Activated CD4-positive, alpha-beta T cell treated with anti-CD3 and anti-CD28 coated beads, Interleukin-2, amount 50 U/mL, for 4 hours (primary cell): Measurements from ENCODE around the gene ISCA1.
A peak's percentile ranks its signal among the peaks of the same experiment; 100 is the strongest.
"Not testable (repeated sequence)": the region's sequence is repeated elsewhere in the genome, so short reads cannot be mapped to it uniquely, and the experiment has no call there.

ENCODE experiments used
- DNase-seq, 2 experiments: peaks; one replicate each; pipeline ENCODE4 v3.0.0-alpha.2; 2020

The ISCA1 gene

DNA sequence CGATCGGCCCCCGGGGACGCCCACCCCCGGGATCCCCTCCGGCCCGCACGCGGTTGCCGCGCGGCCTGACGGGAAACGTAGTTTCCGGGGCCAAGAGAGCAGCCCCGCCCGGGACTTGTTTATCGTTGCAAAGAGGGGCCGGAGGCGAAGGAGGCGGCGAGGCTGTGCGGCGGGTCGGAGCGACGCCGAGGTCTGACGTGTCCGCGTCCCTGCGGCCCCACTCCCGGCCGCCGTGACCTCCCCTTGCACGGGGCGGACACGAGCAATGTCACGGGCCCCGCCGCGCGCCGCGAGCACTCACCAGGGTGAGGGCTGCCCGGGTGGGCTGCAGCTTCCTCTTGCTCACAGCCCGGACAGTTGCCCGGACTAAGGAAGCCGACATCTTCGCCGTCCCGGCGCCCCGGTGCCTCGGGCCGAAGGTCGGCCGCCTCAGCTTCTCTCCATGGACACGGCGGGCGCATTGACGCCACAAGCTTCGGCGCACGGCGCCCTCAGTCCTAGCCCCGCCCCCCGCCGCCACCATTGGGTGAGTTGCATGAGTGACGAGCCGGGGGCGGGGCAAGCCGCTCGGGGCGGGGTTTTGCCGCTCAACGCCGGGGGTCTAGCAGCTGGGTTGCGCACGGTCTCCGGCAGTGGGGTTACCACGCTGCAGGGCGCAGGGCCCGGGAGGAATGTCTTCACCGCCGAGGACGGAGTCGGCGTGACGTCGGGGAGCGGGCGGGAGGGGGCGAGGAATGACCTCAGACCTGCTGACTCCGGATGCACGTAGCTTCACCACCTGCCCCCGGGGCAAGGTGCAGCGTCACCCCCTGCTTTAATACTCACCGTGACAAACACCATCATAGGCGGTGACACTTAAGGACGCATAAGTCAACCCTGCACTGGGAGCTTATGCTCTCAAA is at the start of gene ISCA1:
Gene ISCA1 (minus strand): TSS at position 462 of the 902 bp plus-strand sequence. CDS start 80 bp downstream, at position 382.
- DNase-seq = peak; percentile 97 to 99

DNA sequence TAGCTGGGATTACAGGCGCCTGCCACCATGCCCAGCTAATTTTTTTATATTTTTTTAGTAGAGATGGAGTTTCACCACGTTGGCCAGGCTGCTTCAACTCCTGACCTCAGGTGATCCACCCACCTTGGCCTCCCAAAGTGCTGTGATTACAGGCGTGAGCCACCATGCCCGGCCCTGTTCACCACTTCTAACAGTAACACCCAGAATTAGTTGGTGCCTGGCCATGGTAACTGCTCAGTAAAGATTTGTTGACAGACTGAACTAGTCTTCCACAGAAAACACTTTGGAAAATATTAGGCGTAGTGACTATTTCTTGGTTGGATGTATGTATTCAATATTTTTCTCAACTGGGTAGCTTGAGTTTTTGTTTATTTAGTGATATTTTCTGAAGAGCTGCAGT is 47.8 kb upstream of the ISCA1 start:
- DNase-seq = no peak

DNA sequence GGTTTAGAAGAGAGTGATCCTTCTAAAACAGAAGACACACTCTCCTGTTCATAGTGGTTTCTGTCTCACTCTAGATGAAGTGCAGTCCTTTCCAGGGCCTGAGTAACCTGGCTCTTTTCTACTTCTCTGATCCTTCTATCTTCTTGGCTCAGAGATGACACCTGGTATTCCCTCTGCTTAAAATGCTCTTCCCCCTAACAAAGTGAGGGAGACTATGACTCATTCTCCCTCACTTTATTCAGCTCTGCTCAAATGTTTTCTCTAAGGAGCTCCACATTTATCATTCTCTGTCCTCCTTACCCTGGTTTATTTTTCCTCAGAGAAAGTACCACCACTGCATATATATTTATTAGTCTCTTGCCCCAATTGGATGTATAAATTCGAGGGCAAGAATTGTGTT is 47.3 kb upstream of the ISCA1 start:
- DNase-seq = no peak

DNA sequence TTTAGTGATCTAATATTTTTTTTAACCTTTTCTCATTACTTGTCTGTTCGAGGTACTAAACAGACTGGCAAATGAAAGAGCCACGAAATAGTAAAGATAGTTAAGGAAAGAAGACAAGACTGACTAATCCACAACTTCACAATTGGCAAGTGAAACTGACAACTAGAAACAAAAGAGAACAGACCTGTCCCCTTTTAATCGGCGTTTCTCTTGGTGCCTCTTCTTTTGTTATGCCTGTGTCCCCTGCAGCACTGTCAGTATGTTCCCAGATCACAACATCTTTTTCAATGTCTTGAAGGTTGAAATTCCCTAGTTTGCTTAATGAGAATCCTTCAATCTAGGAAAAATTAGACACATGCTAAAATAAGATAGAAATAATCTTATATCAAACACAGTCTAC is 45.8 kb upstream of the ISCA1 start:
- DNase-seq = no peak

DNA sequence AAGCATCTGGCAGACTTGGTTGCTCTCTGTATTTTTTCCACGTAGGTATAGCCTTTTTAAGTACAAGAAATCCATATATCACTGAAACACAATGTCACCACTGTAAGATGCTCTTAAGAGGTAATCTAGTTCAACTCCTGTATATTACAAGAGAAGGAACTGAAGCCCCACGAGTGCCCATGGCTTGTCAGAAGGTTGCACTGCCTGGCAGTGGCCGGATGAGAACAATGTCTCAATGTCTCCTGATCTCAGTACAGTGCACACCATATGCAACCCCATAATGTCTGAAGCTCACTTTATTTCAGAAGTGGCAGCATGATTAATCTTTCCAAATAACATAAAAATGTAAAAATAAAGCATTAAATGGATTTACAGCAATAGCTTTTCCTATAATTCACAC is 44.2 kb upstream of the ISCA1 start:
- no peak for DNase-seq

DNA sequence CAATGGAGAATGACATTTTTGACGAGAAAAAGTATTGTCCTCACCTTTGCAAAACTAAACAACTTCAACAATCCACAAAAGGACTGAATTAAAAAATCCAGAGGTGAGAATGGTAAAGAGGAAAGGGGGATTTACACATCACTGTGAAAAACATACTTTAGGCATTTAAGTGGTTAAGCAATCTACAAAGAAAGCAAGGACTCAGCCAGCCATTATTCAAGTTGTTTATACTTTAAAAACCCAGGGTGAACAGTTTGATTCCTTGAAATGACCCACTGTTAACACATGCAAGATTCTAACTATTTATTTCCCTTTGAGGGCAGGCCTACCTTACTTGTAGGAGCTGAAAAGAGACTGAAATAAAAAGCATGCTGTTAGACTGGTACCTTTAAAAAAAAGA is 42.6 kb upstream of the ISCA1 start:
- DNase-seq = no peak

DNA sequence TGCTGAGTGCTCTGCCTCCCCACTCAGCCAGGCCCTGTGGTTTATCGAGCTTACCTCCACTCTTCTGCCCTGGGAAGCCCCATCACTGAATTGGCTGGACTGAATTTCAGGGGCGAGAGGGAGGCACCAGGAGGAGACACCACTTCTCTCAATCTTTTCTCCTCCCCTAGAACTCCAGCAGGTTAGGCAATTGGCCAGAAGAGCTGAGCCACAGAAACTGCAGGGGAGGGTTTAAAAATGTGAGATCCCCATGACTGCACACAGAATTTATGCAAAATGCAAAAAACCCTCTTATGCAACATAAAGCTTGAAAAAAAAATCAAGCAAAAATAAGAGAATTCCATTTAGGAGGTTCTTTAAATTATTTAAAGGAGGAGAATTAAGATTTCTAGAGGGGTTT is 42.0 kb upstream of the ISCA1 start:
- no peak for DNase-seq

DNA sequence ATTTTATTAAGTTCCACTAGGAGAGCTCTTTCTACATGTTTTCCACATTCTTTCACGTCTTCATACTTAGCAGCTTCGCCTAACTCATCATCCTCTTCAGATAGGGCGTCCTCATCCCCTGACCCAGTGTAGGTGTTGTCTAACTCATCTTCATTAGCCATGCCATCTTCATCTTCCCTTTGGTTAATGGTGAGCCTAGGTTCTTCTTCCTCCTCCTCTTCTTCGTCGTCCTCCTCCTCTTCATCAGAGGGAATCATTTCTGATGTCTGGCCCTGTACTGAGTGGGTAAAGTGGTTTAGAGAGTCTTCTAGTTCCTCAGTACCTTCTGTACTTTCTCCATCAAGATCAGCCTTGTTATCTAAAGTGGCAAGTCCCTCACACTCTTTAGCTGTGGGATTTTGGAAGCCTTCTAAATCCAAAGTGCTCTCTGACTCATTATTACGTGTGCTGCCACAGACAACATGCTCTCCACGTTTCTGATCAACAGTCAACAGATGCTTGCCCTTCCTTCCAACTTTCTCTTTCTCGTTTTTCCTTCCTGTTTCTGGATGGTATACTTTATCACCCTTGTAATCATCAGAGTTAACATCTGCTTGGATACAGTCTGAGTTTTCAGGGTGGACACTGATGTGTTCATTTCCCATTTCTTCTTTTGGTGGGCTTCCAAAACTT is 40.8 kb upstream of the ISCA1 start:
- no peak for DNase-seq

DNA sequence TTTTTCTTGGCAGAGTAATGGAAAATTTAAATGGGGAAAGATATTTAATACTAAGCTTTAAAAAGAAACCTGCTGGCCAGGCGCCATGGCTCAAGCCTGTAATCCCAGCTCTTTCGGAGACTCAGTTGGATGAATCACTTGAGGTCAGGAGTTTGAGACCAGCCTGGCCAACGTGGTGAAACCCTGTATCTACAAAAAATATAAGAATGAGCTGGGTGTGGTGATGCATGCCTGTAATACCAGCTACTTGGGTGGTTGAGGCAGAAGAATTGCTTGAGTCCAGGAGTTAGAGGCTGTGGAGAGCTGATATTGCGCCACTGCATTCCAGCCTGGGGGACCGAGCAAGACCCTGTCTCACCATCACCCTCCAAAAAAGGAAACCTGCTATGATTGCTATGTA is 39.0 kb upstream of the ISCA1 start:
- DNase-seq = no peak

DNA sequence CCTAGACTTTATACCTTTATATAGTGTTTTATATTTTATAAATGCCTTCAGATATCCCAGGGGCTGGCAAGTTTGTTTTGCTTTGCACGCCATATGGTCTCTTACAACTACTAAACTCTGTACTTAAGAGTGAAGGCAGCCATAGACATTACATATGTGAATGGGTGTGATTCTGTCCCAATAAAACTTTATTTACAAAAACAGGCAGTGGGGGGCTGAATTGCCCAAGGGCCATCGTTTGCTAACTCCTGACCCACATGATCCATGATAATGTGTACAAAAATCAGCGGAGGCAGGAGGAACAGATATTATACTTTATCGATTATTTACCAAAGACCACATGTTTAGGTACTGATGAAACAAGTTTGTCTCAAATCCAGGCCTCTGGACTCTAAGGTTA is 35.8 kb upstream of the ISCA1 start:
- DNase-seq = no peak

DNA sequence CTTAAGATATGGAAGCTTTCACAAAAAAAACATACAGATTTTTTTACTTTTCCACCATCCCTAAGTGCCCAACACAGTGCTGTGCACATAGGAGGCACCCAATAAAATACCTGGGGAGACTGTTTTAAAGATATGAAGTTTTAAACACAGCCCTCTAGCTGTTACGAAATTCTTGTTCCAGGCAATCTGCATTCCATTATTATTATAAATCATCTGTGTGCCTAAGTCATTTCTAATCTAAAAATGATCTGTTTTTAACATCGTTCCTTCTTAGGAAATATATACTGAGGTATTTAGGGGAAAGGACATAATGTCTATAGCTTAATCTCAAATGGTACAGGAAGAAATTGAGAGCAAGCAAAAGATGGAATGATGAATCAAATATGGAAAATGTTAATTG is 32.7 kb upstream of the ISCA1 start:
- DNase-seq = no peak

DNA sequence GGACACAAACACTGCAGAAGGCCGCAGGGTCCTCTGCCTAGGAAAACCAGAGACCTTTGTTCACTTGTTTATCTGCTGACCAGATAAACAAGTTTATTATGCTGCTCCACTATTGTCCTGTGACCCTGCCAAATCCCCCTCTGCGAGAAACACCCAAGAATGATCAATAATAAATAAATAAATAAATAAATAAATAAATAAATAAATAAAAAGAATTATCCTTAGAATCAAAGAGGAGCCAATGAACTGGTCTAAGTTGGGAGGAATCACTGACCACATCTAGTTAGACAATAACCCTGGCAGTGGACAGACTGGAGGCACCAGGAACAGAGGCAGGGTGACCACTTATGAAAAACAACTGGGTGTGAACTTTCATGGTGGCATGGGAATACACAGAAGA is 30.6 kb upstream of the ISCA1 start:
- not testable (repeated sequence) for DNase-seq

DNA sequence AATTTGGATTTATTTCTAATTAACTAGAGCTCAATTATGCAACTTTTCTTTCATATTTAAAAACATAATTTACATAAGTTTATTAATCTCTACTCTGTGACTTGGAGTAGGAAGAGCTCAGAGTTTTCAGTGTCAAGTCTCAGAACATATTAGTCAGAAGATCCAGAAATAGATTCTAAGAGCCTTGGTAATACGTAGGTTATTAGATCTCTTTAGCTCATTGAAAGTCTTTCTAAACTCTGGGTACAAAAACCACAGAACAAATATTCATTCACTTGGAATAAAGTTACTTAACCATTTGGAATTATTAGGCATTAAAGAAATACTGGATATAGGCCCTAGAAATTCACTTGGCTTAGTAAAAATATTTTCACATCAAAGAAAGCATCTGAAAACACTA is 26.3 kb upstream of the ISCA1 start:
- no peak for DNase-seq

DNA sequence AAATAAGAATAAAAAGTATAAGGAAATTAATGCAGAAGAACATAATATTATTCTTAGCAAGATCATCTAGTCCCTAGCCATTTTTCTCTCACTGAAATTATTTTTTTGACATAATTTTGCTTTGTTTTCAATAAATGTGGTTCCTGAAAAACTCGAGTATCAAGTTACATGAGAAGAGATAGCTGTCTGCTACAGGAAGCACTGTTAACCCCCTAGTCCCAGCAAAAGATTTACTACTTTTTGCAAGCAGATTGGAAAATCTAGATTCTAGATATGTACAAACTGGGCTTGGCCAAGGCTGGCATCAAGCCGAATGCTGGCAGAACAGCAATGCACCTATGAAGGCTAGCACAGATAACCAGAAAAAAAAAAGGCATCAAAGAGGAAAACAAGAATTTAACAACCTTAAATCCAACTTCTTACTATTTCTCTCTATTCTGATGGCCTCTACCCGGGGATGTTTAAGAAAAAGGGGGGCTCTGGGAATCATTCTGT is 21.9 kb upstream of the ISCA1 start:
- no peak for DNase-seq

DNA sequence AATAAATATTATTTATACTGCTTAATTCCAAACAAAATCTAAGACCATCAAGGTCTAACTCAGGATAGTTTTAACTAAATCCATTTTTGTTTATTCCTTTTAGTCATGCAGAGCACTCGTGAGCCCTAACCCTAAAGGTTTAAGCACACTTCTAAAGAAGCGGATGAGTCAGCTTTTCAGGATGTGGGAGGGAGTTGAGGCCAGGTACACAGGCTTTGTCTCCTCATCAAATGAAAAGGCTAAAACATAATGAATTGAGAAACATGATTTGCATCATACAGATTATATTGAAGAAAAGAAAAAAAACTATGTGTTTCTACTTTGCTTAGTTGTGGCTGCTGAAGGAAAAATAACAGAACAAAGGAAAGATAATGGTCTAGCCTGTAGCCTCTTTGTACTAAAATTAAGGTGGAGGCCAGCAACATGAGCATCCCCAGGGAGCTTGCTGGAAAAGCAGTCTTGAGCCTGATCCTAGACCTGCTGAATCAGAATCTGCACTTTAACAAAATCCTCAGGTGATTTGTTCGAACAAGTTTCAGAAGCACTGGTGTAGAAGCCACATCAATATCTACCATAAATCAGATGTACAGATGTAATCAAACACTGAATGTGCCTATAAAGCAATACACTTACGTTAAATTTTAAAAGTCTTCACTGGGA is 21.1 kb upstream of the ISCA1 start:
- DNase-seq = peak; percentile 46 to 51

DNA sequence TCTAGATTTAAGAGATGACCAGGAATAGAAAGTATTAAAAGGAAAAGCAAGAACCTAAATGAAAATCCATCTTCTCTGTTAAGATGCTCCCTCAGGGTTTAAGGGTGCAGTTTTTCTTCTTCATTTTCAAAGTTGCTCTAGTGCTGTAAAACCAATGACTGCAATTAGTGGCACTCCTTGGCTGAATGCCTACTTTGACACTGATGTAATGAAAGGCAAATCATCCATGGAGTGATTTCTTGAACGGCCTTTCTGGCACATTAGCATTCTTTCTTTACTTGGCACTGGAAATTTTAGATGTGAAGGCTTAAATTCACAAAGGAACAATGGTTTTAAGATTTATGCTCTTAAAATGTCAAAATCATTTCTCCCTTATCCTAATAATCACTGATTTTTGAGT is 19.3 kb upstream of the ISCA1 start:
- DNase-seq = no peak

DNA sequence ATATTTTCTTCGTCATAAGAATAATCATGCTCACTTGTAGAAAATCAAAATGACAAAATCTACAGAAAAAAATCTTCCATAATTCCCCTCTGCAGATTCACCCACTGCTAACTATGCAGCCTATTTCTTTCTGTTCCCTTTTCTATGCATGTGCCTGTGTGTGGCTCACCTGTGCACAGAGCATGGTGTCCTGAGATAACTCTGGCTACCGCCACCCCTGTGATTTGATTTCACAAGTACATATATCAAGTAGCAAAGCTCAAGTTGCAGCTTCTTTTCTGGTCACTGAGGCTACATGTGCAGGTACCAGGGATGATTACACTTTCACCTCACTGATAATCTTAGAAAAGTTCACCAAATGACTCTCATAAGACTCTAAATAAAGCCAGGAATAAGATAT is 18.4 kb upstream of the ISCA1 start:
- DNase-seq = no peak

DNA sequence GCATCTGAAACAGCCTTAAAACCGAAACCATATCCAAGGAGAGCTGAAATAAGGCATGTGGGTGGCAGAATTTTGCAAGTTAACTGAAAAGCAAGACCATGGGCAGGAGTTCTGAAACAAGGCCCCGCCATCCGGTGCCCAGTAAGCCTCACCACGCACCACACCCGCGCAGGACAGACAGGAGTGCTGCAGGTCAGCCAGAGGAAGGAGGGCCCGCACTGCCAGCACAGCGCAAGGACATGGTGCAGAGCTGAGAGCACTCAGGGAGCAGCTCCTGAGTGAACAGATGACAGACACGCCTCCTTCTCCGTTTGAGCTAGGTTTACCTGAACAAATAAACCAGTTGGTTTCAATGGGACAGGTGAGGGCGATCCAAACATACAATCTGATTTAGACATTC is 16.5 kb upstream of the ISCA1 start:
- no peak for DNase-seq

DNA sequence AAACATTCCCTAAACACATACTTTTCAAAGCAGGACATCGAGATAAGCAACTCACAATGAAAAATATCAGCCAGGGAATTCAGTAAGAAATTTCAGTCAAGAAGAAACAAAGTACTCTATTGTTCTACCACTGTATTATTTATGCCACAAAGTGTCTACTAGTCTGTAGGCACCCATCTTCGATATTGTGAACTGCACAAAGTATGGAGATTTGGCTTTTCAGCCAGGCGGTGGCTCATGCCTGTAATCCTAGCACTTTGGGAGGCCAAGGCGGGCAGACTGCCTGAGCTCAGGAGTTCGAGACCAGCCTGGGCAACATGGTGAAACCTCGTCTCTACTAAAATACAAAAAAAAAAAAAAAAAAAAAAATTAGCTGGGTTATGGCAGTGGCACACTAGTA is 8.0 kb upstream of the ISCA1 start:
- DNase-seq = not testable (repeated sequence)

DNA sequence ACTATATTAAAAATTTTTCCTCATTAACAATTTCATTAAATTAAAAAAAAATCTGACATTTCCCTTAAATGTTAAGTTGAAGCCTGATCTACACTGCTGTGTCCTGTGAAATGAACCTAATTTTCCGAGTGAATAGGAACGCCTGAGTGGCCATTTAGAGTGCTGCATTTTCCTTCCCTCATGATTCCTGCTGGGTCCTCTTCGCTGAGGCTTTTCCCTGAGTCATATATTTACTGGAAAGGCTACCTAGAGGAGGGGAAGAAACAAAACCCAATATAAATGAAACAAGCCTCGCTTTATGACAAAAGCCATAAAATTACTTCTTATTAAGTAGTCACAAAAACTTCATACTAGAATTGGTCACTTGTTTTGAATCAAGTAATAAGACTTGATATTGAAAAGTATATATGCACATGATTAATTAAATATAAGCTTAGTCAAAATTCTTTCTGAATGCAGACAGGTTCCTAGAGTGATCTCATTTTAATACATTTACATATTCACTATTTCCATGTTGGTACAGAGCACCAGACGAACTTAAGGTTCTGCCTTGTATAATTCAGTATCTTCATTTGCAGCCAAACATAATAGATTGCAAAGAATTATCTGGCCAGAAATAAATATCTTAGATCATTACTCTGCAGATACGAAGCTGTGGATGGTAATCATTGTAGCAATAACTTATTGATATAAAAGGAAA is 6.3 kb upstream of the ISCA1 start:
- no peak for DNase-seq

DNA sequence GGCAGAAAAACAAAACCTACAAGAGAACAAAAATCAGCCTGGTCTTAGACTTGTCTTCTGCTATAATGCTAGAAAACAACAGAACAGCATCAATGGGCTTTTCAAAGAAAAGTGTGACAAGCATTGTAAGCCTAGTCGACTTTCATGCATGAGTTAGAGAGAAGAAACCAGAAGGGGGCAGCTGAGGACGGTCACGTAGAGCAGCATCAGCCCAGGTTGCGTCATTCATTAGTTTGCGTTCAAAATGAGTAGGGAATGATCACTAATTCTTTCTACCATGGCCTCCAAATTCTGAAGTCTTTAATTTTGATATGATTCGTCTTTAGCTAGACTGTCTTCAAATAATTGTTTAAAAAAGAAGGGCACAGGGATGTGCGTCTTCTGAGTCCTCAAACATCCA is 4.7 kb upstream of the ISCA1 start:
- no peak for DNase-seq

DNA sequence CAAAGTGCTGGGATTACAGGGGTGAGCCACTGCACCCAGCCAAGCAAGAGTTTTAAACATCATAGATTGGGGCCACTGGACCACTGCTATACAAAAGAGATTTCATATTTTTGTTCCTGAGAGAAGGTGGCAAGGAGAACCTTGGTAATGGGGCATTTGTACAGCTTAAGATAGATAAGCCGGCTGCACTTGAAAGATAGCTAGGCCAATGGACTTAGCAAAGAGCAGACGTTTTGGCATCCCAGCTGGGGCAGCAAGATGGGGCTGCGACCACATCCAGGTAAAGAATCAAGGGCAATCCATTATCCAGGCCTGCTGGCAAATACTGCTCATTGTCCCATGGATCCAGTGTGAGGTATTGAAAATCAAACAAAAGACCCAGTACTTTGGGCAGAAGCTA is 3.9 kb upstream of the ISCA1 start:
- no peak for DNase-seq

DNA sequence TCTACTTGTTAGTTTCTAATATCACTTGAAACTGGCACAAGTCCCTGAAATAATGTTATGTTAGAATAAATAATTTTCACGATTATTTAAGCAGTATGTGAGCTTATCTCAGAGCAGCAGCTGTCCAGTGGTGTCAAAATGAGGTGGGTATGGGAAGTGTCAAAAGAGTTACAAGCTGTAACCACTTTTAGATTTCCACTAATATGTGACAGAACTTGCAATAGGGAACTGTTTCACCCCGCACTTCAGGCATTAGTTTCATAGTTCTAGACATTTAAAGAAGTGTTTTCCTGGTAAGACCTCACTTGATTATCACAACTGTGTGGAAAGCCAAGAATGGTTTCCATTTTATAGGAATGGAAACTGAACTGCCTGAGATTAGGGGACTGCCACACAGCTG is 2.9 kb upstream of the ISCA1 start:
- DNase-seq = no peak
